Measurements from ENCODE around the gene C10orf53. TPM values are rescaled to one million over a fixed set of nuclear protein-coding genes. Genes with fewer than 3 reads are reported as not detected.

Gene C10orf53
- total and polyA plus RNA-seq, 2 experiments from 2014 or later, result not detected

- in situ Hi-C loops (cut with MboI), result no loop called here
- H4K20me1 ChIP-seq (ENCODE audit: insufficient read depth), result no peaks in the 10 kb centered on the region
- no peaks in the 10 kb centered on the region for H3K4me1 ChIP-seq (ENCODE audit: insufficient read depth)
- H3K4me3 ChIP-seq, result no peak overlapping the region
- H3K9ac ChIP-seq, result no peak overlapping the region
- no peaks in the 10 kb centered on the region for H3K36me3 ChIP-seq (ENCODE audit: low read depth)
- H3K27me3 ChIP-seq (replicated peaks; ENCODE audit: insufficient read depth), result no peaks in the 10 kb centered on the region
- no peaks in the 10 kb centered on the region for H3K9me2 ChIP-seq (ENCODE audit: insufficient read depth)
- H3F3A ChIP-seq (ENCODE audit: insufficient read depth), result no peaks in the 10 kb centered on the region
- DNase-seq, result no peak
- H3K79me2 ChIP-seq (ENCODE audit: insufficient read depth), result no peaks in the 10 kb centered on the region
- H3K9me3 ChIP-seq (ENCODE audit: low read depth), result no peaks in the 10 kb centered on the region
- H3K4me2 ChIP-seq (ENCODE audit: unreplicated experiment), result no peak overlapping the region
- no peak overlapping the region for H2AFZ ChIP-seq
- 30 to 35% methylated on average over 9 to 10 of the region's 10 CpGs for WGBS, 2 experiments (ENCODE audit: low coverage in 1 of 2, low lambda C conversion rate in 2 of 2, missing lambda C conversion rate in 2 of 2)
- H3K27ac ChIP-seq, result no peak overlapping the region
- TF ChIP-seq EZH2phosphoT487 (IDR thresholded peaks at IDR 0.05; ENCODE audit: insufficient read depth, low read depth) (no peak), EZH2 (IDR thresholded peaks at IDR 0.05; ENCODE audit: insufficient read depth, poor library complexity, severe bottlenecking) (no peak)
Observed at GRCh38 chr10:49738616-49739360, 59.3 kb downstream of the C10orf53 start.

DNA sequence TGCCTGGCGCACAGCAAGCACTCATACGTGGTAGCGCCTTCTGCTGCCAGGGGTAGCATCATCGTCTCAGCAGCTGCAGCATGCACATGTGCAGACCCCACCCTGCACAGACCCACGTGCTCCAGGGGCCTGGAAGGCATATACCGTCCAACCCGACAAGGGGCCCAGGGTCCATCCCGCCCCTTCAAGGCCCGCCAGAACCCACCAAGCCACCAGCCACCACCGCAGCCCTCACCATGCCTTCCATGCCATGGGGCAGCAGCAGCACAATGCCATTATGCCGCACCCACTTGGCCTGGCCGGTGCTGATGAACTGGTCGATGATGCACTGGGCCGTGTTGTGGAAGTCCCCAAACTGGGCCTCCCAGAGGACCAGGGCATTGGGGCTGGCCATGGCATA is 60.0 kb downstream of the C10orf53 start:
- DNase-seq, result no peak
- H2AFZ ChIP-seq, result no peak overlapping the region
- WGBS, 2 experiments (ENCODE audit: low coverage in 1 of 2, low lambda C conversion rate in 2 of 2, missing lambda C conversion rate in 2 of 2), result 64 to 65% methylated on average over 13 to 14 of the region's 14 CpGs

DNA sequence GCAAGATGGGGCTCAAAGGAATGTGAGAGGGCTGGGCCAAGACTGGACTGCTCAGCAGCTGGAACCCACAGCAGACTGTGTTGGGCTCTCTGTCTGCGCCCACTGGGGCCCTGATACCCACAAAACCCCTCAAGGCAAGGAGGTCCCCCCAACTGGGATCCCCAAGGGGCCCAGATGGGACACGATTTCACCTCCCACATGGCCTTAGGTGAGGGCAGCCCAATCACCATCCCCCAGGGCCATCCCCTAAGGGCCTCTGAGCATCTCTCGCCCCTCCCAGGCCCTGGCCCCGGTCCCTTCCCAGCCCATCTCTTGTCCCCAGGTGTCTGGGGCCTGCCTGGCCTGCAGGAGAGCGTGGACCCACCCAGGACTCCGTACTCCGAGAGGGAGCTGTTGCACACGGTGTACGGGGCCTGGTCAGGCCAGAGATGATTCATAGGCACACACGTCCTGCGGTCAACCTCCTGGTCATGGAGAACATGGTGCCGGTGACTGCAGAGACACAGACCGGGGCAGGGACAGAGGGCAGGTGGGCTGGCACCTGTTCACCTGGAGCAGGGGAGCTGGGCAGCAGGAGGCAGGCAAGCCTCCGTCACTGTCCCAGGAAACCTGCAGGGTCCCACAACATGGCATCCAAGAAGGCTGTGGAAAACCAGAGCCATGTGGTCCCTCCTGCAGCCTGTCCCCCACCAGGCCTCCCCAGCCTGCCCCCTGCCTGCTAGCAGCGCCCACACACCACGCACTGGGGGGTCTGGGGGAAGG is 61.1 kb downstream of the C10orf53 start:
- Histone ChIP-seq H3K4me3 (no peak overlapping the region), H3K9ac (no peak overlapping the region), H3K27ac (no peak overlapping the region), H3K27me3 (replicated peaks; ENCODE audit: insufficient read depth) (no peaks in the 10 kb centered on the region), H3K36me3 (ENCODE audit: low read depth) (no peaks in the 10 kb centered on the region), H4K20me1 (ENCODE audit: insufficient read depth) (no peaks in the 10 kb centered on the region), H3K4me1 (ENCODE audit: insufficient read depth) (no peaks in the 10 kb centered on the region), H3K4me2 (ENCODE audit: unreplicated experiment) (no peak overlapping the region), H3K9me3 (ENCODE audit: low read depth) (no peaks in the 10 kb centered on the region), H3K79me2 (ENCODE audit: insufficient read depth) (no peaks in the 10 kb centered on the region), H3K9me2 (ENCODE audit: insufficient read depth) (no peaks in the 10 kb centered on the region), H2AFZ (no peak overlapping the region), H3F3A (ENCODE audit: insufficient read depth) (no peaks in the 10 kb centered on the region)
- 72 to 80% methylated on average over 15 to 16 of the region's 16 CpGs for WGBS, 2 experiments (ENCODE audit: low coverage in 1 of 2, low lambda C conversion rate in 2 of 2, missing lambda C conversion rate in 2 of 2)
- in situ Hi-C loops (cut with MboI), result no loop called here
- TF ChIP-seq EZH2phosphoT487 (IDR thresholded peaks at IDR 0.05; ENCODE audit: insufficient read depth, low read depth) (no peak), EZH2 (IDR thresholded peaks at IDR 0.05; ENCODE audit: insufficient read depth, poor library complexity, severe bottlenecking) (no peak)
- DNase-seq, result no peak

More for the DNA sequence above, 60.0 kb downstream of the C10orf53 start:
- no peak overlapping the region for H3K4me3 ChIP-seq
- no peak overlapping the region for H3K4me2 ChIP-seq (ENCODE audit: unreplicated experiment)
- no peaks in the 10 kb centered on the region for H3K9me2 ChIP-seq (ENCODE audit: insufficient read depth)
- in situ Hi-C loops (cut with MboI), result no loop called here
- H3K4me1 ChIP-seq (ENCODE audit: insufficient read depth), result no peaks in the 10 kb centered on the region
- TF ChIP-seq EZH2phosphoT487 (IDR thresholded peaks at IDR 0.05; ENCODE audit: insufficient read depth, low read depth), result no peak
- no peak for TF ChIP-seq EZH2 (IDR thresholded peaks at IDR 0.05; ENCODE audit: insufficient read depth, poor library complexity, severe bottlenecking)
- no peak overlapping the region for H3K27ac ChIP-seq
- H3K79me2 ChIP-seq (ENCODE audit: insufficient read depth), result no peaks in the 10 kb centered on the region
- no peaks in the 10 kb centered on the region for H3K27me3 ChIP-seq (replicated peaks; ENCODE audit: insufficient read depth)
- no peaks in the 10 kb centered on the region for H3K9me3 ChIP-seq (ENCODE audit: low read depth)
- no peaks in the 10 kb centered on the region for H4K20me1 ChIP-seq (ENCODE audit: insufficient read depth)
- H3K36me3 ChIP-seq (ENCODE audit: low read depth), result no peaks in the 10 kb centered on the region
- no peaks in the 10 kb centered on the region for H3F3A ChIP-seq (ENCODE audit: insufficient read depth)
- H3K9ac ChIP-seq, result no peak overlapping the region

DNA sequence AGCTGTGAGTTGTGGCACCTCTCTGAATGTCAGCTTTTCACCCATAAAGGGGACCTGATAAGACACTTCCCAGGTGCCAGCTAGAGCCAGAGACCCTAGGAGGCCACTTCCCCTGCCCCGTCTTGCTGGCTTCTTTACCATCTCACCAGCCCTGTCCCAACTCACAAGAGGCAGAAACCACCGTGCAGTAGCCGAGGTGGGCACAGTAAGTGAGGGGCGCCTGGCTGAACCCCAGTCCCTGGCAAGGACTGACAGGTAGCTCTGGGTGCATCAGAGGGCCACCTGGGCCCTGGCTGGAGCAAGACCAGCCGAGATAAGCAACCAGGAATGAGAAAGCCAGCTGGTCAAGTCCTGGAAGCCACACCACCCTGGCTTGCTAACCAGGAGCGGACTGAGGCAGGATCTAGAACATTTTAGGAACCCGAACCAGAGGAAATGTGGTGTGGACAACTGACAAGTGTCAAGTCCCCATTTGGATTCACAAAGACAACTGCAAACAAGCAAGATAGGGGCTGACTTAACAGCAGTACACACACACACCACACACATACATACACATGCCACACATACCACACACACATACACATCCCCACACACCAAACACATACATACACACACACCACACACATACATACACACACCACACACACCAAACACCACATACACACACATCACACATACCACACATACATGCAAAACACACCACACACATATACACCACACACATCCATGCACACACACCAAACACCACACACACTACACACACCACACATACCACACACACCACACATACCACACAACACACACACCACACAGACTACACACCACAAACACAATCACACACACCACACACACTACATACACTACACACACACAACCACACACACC is 61.9 kb downstream of the C10orf53 start:
- Histone ChIP-seq H3K27me3 (replicated peaks; ENCODE audit: insufficient read depth) (no peaks in the 10 kb centered on the region), H3K79me2 (ENCODE audit: insufficient read depth) (no peaks in the 10 kb centered on the region), H3K4me1 (ENCODE audit: insufficient read depth) (no peaks in the 10 kb centered on the region), H3K9me3 (ENCODE audit: low read depth) (no peaks in the 10 kb centered on the region), H3K9me2 (ENCODE audit: insufficient read depth) (no peaks in the 10 kb centered on the region), H3K4me3 (no peak overlapping the region), H4K20me1 (ENCODE audit: insufficient read depth) (no peaks in the 10 kb centered on the region), H3K36me3 (ENCODE audit: low read depth) (no peaks in the 10 kb centered on the region), H3K27ac (no peak overlapping the region), H2AFZ (no peak overlapping the region), H3K9ac (no peak overlapping the region), H3F3A (ENCODE audit: insufficient read depth) (no peaks in the 10 kb centered on the region), H3K4me2 (ENCODE audit: unreplicated experiment) (no peak overlapping the region)
- 58 to 63% methylated on average over 7 of the region's 7 CpGs for WGBS, 2 experiments (ENCODE audit: low coverage in 1 of 2, low lambda C conversion rate in 2 of 2, missing lambda C conversion rate in 2 of 2)
- in situ Hi-C loops (cut with MboI), result no loop called here
- TF ChIP-seq EZH2 (IDR thresholded peaks at IDR 0.05; ENCODE audit: insufficient read depth, poor library complexity, severe bottlenecking) (no peak), EZH2phosphoT487 (IDR thresholded peaks at IDR 0.05; ENCODE audit: insufficient read depth, low read depth) (no peak)
- DNase-seq, result peak; percentile 14

Measured in GM23248 (cell line).